Mucosa of descending colon (tissue), 3 donors: ENCODE results near the gene TMPRSS11A. TPM values are rescaled to one million over a fixed set of nuclear protein-coding genes. Genes with fewer than 3 reads are reported as not detected.

Experiments
- ATAC-seq: fragments of 200-7000 bp; cut with Tn5 transposase; one replicate; pipeline ENCODE4 v1.9.1; 2020; ENCODE audit warnings: mild to moderate bottlenecking, moderate library complexity
- DNase-seq, 3 donors: peaks; one replicate each; pipeline ENCODE4 v3.0.0-alpha.2; 2020
- H3K36me3 ChIP-seq: fragments of 200-600 bp; one replicate; pipeline ENCODE4 v1.8.0; 2021; ENCODE audit warnings: low read depth, mild to moderate bottlenecking
- H3K4me1 ChIP-seq: fragments of 200-600 bp; one replicate; pipeline ENCODE4 v1.8.0; 2021; ENCODE audit warnings: low read depth, mild to moderate bottlenecking
- H3K4me3 ChIP-seq: fragments of 200-600 bp; one replicate; pipeline ENCODE4 v1.8.0; 2021; ENCODE audit warnings: mild to moderate bottlenecking
- H3K9me3 ChIP-seq: fragments of 200-600 bp; one replicate; pipeline ENCODE4 v1.8.0; 2021; ENCODE audit warnings: mild to moderate bottlenecking
- intact Hi-C, 2 donors: fragments of 100-400 bp; cut with DNase I in 1 of 2; cut with micrococcal nuclease in 1 of 2; formaldehyde crosslinking; loops; one replicate each; pipeline versions ENCODE4 v1.11.0 to v1.11.1; 2022; cut with DNase I, micrococcal nuclease
- total RNA-seq, 3 donors: library from RNA; stranded (reverse); fragmentation: NEBNext Ultra II Directional in 2 of 3; extraction: Animal tissue kit (Norgen Biotek cat#: 25700) in 2 of 3; gene quantifications; one replicate each; pipeline versions ENCODE4 v1.2.1 to v1.2.4, GENCODE V29; 2021 to 2023
- TF ChIP-seq, protein P1 (sequence below): fragments of 200-600 bp; IDR thresholded peaks from one replicate; pipeline ENCODE4 v1.8.0; 2022; ENCODE audit warnings: antibody characterized with exemption, mild to moderate bottlenecking
- donor health status: DM: no; HTN: no; CAD: no; lungs with moderate emphysema.
- donor health status: DM: no; HTN: no; CAD: no.
- donor health status: DM: no; HTN: yes; CAD: no.

Gene TMPRSS11A
- total RNA-seq, 3 donors from 2014 or later = not detected

DNA sequence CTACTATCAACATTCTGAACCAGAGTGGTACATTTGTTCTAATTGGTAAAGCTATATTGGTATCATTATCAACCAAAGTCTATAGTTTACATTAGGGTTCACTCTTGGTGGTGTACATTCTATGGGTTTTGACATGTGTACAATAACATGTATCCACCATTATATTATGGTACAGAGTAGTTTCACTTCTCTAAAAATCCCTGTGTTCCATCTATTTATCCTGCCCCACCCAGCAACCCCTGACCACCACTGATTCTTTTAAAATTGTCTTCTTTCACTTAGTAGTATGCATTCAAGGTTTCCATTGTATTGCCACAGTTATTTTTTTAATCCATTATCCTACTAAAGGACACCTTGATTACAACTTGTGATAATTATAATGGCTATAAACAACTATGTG, 64.2 kb downstream of the TMPRSS11A start:
- H3K36me3 ChIP-seq = no peaks in the 10 kb centered on the region
- DNase-seq (no peak), ATAC-seq (no peak)
- no peaks in the 10 kb centered on the region for H3K4me1 ChIP-seq
- H3K4me3 ChIP-seq = no peak overlapping the region
- no peaks in the 10 kb centered on the region for H3K9me3 ChIP-seq
- TF ChIP-seq, protein P1, sequence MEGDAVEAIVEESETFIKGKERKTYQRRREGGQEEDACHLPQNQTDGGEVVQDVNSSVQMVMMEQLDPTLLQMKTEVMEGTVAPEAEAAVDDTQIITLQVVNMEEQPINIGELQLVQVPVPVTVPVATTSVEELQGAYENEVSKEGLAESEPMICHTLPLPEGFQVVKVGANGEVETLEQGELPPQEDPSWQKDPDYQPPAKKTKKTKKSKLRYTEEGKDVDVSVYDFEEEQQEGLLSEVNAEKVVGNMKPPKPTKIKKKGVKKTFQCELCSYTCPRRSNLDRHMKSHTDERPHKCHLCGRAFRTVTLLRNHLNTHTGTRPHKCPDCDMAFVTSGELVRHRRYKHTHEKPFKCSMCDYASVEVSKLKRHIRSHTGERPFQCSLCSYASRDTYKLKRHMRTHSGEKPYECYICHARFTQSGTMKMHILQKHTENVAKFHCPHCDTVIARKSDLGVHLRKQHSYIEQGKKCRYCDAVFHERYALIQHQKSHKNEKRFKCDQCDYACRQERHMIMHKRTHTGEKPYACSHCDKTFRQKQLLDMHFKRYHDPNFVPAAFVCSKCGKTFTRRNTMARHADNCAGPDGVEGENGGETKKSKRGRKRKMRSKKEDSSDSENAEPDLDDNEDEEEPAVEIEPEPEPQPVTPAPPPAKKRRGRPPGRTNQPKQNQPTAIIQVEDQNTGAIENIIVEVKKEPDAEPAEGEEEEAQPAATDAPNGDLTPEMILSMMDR = no peak
- intact Hi-C loops = no loop called here

DNA sequence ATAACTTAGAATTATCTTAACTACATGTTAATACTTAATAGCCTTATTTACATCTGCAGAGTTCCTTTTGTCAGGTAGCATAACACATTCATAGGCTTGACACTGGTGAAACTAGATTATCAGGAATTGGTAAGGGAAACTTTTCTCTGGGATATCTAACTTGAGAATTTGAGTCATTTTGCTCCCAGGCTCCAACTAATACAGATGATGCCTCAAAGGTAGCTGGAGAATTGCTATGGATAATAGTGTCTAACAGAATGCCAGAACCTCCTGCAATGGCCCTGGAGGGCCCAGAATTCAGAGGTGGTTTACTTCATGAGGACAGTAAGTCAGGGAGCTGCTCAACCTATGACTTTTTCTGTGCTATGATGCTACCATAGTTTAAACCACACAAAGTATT, 65.6 kb downstream of the TMPRSS11A start:
- DNase-seq (no peak), ATAC-seq (no peak)
- intact Hi-C loops = no loop called here
- Histone ChIP-seq H3K4me1 (no peaks in the 10 kb centered on the region), H3K36me3 (no peaks in the 10 kb centered on the region), H3K4me3 (no peak overlapping the region), H3K9me3 (no peaks in the 10 kb centered on the region)
- TF ChIP-seq, protein P1 = no peak

DNA sequence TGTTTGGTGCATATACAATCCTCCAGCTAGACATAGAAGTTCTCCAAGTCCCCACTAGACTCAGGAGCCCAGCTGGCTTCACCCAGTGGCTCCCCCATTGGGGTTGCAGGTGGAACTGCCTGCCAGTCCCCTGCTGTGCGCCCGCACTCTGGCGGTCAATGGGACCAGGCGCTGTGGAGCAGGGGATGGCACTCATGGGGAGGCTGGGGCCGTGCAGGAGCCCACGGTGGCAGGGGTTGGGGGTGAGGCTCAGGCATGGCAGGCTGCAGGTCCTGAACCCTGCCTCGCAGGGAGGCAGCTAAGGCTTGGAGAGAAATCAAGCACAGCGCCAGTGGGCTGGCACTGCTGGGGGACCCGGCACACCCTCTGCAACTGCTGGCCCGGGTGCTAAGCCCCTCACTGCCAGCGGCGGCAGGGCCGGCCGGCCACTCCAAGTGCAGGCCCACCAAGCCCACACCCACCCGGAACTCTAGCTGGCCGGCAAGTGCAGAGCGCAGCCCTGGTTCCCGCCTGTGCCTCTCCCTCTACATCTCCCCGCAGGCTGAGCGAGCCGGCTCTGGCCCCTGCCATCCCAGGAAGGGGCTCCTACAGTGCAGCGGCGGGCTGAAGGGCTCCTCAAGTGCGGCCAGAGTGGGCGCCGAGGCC, 66.8 kb downstream of the TMPRSS11A start:
- no peaks in the 10 kb centered on the region for H3K9me3 ChIP-seq
- H3K4me1 ChIP-seq = no peaks in the 10 kb centered on the region
- DNase-seq (no peak), ATAC-seq (no peak)
- no peaks in the 10 kb centered on the region for H3K36me3 ChIP-seq
- TF ChIP-seq, protein P1 = no peak
- intact Hi-C loops = no loop called here
- H3K4me3 ChIP-seq = no peak overlapping the region

DNA sequence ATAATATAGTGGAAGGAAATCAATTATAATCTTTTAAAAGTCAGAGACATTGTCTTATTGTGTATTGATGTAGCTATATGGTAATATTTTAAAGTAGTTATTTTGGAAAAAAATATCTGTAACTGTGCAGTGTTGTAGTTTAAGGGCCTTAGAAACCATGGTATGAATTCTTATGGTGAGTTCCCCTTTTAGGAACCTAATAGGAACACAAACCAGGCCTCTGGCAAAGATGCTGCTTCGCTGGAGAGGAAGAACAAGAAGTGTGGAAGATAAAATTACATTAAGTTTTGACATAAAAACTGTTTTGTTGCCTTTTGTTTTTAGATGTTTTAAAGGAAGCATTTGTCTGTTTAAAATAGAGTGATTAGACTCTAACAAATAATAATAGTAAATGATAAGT, 68.6 kb downstream of the TMPRSS11A start:
- TF ChIP-seq, protein P1 = no peak
- ATAC-seq (no peak), DNase-seq (no peak)
- H3K4me3 ChIP-seq = no peak overlapping the region
- no peaks in the 10 kb centered on the region for H3K9me3 ChIP-seq
- H3K36me3 ChIP-seq = no peaks in the 10 kb centered on the region
- intact Hi-C loops = no loop called here
- H3K4me1 ChIP-seq = no peaks in the 10 kb centered on the region

DNA sequence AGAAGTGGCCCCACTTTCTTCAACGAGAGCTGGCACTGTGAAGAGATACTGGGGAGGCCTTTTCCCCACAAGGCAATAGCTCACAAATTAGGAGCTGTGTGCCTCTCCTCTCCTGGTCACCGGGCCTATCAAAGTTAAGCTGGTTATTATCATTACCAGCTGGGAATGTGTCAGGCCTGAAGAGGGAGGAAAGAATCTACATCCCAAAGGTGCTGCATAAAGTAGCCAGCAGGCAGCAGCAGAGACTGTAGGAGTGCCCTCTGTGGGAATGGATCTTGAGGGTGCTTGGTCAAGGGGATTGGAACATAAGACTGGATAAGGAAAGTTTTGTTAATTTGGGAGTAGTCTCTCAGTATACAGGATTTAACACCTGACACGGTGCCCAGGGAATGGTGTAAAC, 70.4 kb downstream of the TMPRSS11A start:
- no peak overlapping the region for H3K4me3 ChIP-seq
- intact Hi-C loops = no loop called here
- no peaks in the 10 kb centered on the region for H3K9me3 ChIP-seq
- TF ChIP-seq, protein P1 = no peak
- no peaks in the 10 kb centered on the region for H3K36me3 ChIP-seq
- DNase-seq = no peak
- no peak for ATAC-seq
- H3K4me1 ChIP-seq = no peaks in the 10 kb centered on the region

DNA sequence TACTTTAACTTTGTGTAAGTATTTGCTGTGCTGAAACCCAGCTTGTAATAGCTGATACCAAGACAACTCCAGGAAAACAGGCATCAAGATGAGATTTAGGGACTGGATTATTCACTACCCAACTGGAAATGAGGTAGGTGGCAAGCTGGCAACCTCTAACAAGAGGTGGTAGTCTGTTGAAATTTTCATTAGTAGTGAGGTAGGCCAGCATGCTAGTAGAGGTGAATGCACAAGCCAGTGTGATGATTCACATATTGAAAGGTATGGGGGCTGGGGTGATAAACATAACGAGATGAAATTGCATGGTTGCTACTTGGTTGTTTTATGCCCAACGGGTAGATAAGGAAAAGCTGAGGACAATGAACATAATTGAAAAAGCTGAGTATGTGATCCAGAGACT, 71.0 kb downstream of the TMPRSS11A start:
- DNase-seq (no peak), ATAC-seq (no peak)
- H3K4me3 ChIP-seq = no peak overlapping the region
- intact Hi-C loops = no loop called here
- H3K4me1 ChIP-seq = no peaks in the 10 kb centered on the region
- H3K36me3 ChIP-seq = no peaks in the 10 kb centered on the region
- H3K9me3 ChIP-seq = no peaks in the 10 kb centered on the region
- TF ChIP-seq, protein P1 = no peak
